Measurements from ENCODE around the gene XRN1.

Gene XRN1

GRCh38 chr3:142268426-142268825 is 179.4 kb downstream of the XRN1 start:
- DNase-seq: no peak

GRCh38 chr3:142267269-142267668 is 180.6 kb downstream of the XRN1 start:
- no peak for DNase-seq

GRCh38 chr3:142263112-142263511 is 184.7 kb downstream of the XRN1 start:
- no peak for DNase-seq

GRCh38 chr3:142259359-142259758 is 188.5 kb downstream of the XRN1 start:
- no peak for DNase-seq

GRCh38 chr3:142256712-142257333 is 191.0 kb downstream of the XRN1 start:
- DNase-seq: no peak

Data from CD4-positive, alpha-beta T cell treated with Interleukin-17A for 1 hour (primary cell).